GM21367 (cell line): ENCODE measurements around the gene RPP25L.
"Not testable (repeated sequence)": the region's sequence is repeated elsewhere in the genome, so short reads cannot be mapped to it uniquely, and the experiment has no call there.

Experiments
- ATAC-seq: cut with Tn5 transposase; IDR thresholded peaks from one replicate; pipeline ENCODE4 v1.9.1; 2021; ENCODE audit not compliant: unreplicated experiment

Gene RPP25L

GRCh38 chr9:34611811-34612787 is at the start of gene RPP25L:
Gene RPP25L (minus strand): TSS chr9:34612097. CDS start chr9:34611296, 801 bp downstream.
- peak; percentile 75 for ATAC-seq

GRCh38 chr9:34659592-34660253 is 47.8 kb upstream of the RPP25L start:
- no peak for ATAC-seq

GRCh38 chr9:34658461-34658860 is 46.6 kb upstream of the RPP25L start:
- ATAC-seq = no peak

- no peak for ATAC-seq
These were observed 45.1 kb upstream of the RPP25L start for GRCh38 chr9:34656992-34657391.

GRCh38 chr9:34655394-34655793 is 43.5 kb upstream of the RPP25L start:
- no peak for ATAC-seq

- ATAC-seq = no peak
These were observed 42.6 kb upstream of the RPP25L start for GRCh38 chr9:34654323-34655051.

GRCh38 chr9:34653151-34654072 is 41.5 kb upstream of the RPP25L start:
- no peak for ATAC-seq

GRCh38 chr9:34652602-34653000 is 40.7 kb upstream of the RPP25L start:
- ATAC-seq = no peak

- no peak for ATAC-seq
These were observed 40.1 kb upstream of the RPP25L start, which contains the start of gene IL11RA for GRCh38 chr9:34651876-34652601. Gene IL11RA (plus strand): TSS chr9:34652185. CDS start chr9:34655218, 3,033 bp downstream.

- ATAC-seq = no peak
These were observed 39.4 kb upstream of the RPP25L start for GRCh38 chr9:34651321-34651720.

- no peak for ATAC-seq
These were observed 38.9 kb upstream of the RPP25L start for GRCh38 chr9:34650816-34651215.

- no peak for ATAC-seq
These were observed 36.8 kb upstream of the RPP25L start for GRCh38 chr9:34648673-34649072.

- no peak for ATAC-seq
These were observed 35.8 kb upstream of the RPP25L start for GRCh38 chr9:34647651-34648050.

GRCh38 chr9:34647084-34647403 is 35.1 kb upstream of the RPP25L start:
- no peak for ATAC-seq

GRCh38 chr9:34646211-34647083 is 34.5 kb upstream of the RPP25L start, which contains the start of gene GALT:
Gene GALT (plus strand): TSS chr9:34646675. CDS start chr9:34646705, 30 bp downstream.
- peak; percentile 69 for ATAC-seq

- ATAC-seq = no peak
These were observed 32.9 kb upstream of the RPP25L start for GRCh38 chr9:34644766-34645314.

- ATAC-seq = no peak
These were observed 30.8 kb upstream of the RPP25L start for GRCh38 chr9:34642679-34643078.

- not testable (repeated sequence) for ATAC-seq
These were observed 27.4 kb upstream of the RPP25L start for GRCh38 chr9:34639322-34639721.
